Endothelial cell (in vitro differentiated cells): ENCODE measurements around the gene GABRB1. TPM values are rescaled to one million over a fixed set of nuclear protein-coding genes. Genes with fewer than 3 reads are reported as not detected.

ENCODE experiments used
- DNase-seq: peaks from one replicate; pipeline ENCODE4 v3.0.0; 2021; ENCODE audit warnings: low spot score
- H3K27ac Mint-ChIP-seq: one replicate; pipeline ENCODE4 v1.8.0; 2021; ENCODE audit warnings: mixed read lengths, inconsistent platforms; ENCODE audit not compliant: unreplicated experiment
- H3K27me3 Mint-ChIP-seq: one replicate; pipeline ENCODE4 v1.8.0; 2021; ENCODE audit warnings: mild to moderate bottlenecking, moderate library complexity, mixed read lengths, inconsistent platforms; ENCODE audit not compliant: unreplicated experiment
- H3K36me3 Mint-ChIP-seq: one replicate; pipeline ENCODE4 v1.8.0; 2021; ENCODE audit warnings: mild to moderate bottlenecking, low read depth, mixed read lengths, inconsistent platforms; ENCODE audit not compliant: unreplicated experiment
- H3K4me1 Mint-ChIP-seq: one replicate; pipeline ENCODE4 v1.8.0; 2021; ENCODE audit warnings: mild to moderate bottlenecking, mixed read lengths, inconsistent platforms; ENCODE audit not compliant: unreplicated experiment
- H3K4me3 Mint-ChIP-seq: one replicate; pipeline ENCODE4 v1.8.0; 2021; ENCODE audit warnings: mild to moderate bottlenecking, mixed read lengths, inconsistent platforms; ENCODE audit not compliant: unreplicated experiment
- H3K9me3 Mint-ChIP-seq: one replicate; pipeline ENCODE4 v1.8.0; 2021; ENCODE audit warnings: mixed read lengths, inconsistent platforms; ENCODE audit not compliant: unreplicated experiment
- CTCF ChIP-seq: fragments of 200-600 bp; sonication (generic); IDR thresholded peaks from one replicate; pipeline ENCODE4 v1.5.0; 2021; ENCODE audit warnings: antibody characterized with exemption; ENCODE audit not compliant: unreplicated experiment
- total RNA-seq: library from RNA; stranded (reverse); fragmentation: NEBNext Ultra II Directional; extraction: Animal tissue kit (Norgen Biotek cat#: 25700); gene quantifications from one replicate; pipeline ENCODE4 v1.2.1, GENCODE V29; 2021; ENCODE audit not compliant: unreplicated experiment

The GABRB1 gene
- total RNA-seq, 1 donor from 2014 or later: not detected

- no peak overlapping the region for H3K4me3 Mint-ChIP-seq
Observed at GRCh38 chr4:47101453-47101852, 70.1 kb downstream of the GABRB1 start.

GRCh38 chr4:47104986-47105385 lies 73.6 kb downstream of the GABRB1 start:
- Mint-ChIP-seq H3K4me1 (no peaks in the 10 kb centered on the region), H3K4me3 (no peak overlapping the region), H3K9me3 (no peaks in the 10 kb centered on the region), H3K36me3 (no peaks in the 10 kb centered on the region), H3K27ac (no peak overlapping the region), H3K27me3 (no peaks in the 10 kb centered on the region)
- no peak for DNase-seq
- no peak for TF ChIP-seq CTCF

More at GRCh38 chr4:47101453-47101852, 70.1 kb downstream of the GABRB1 start:
- H3K4me1 Mint-ChIP-seq: no peaks in the 10 kb centered on the region
- no peaks in the 10 kb centered on the region for H3K36me3 Mint-ChIP-seq
- H3K27me3 Mint-ChIP-seq: no peaks in the 10 kb centered on the region
- no peak for DNase-seq
- no peak overlapping the region for H3K27ac Mint-ChIP-seq
- no peaks in the 10 kb centered on the region for H3K9me3 Mint-ChIP-seq
- TF ChIP-seq CTCF: no peak

GRCh38 chr4:47106561-47106960 lies 75.2 kb downstream of the GABRB1 start:
- no peak for TF ChIP-seq CTCF
- no peak overlapping the region for H3K4me3 Mint-ChIP-seq
- no peak for DNase-seq

GRCh38 chr4:47109379-47109778 lies 78.0 kb downstream of the GABRB1 start:
- Mint-ChIP-seq H3K27ac (no peak overlapping the region), H3K9me3 (no peaks in the 10 kb centered on the region), H3K27me3 (no peaks in the 10 kb centered on the region), H3K4me1 (no peaks in the 10 kb centered on the region), H3K36me3 (no peaks in the 10 kb centered on the region), H3K4me3 (no peak overlapping the region)
- DNase-seq: no peak
- no peak for TF ChIP-seq CTCF

More at GRCh38 chr4:47106561-47106960, 75.2 kb downstream of the GABRB1 start:
- Mint-ChIP-seq H3K36me3 (no peaks in the 10 kb centered on the region), H3K9me3 (no peaks in the 10 kb centered on the region), H3K27ac (no peak overlapping the region), H3K4me1 (no peaks in the 10 kb centered on the region), H3K27me3 (no peaks in the 10 kb centered on the region)

- H3K4me3 Mint-ChIP-seq: no peak overlapping the region
- no peaks in the 10 kb centered on the region for H3K9me3 Mint-ChIP-seq
- TF ChIP-seq CTCF: no peak
- H3K27ac Mint-ChIP-seq: no peak overlapping the region
- no peaks in the 10 kb centered on the region for H3K4me1 Mint-ChIP-seq
- H3K27me3 Mint-ChIP-seq: no peaks in the 10 kb centered on the region
- no peaks in the 10 kb centered on the region for H3K36me3 Mint-ChIP-seq
- no peak for DNase-seq
Observed at GRCh38 chr4:47110546-47111132, 79.3 kb downstream of the GABRB1 start.
